Effector memory CD4-positive, alpha-beta T cell (primary cell): Measurements from ENCODE around the gene KRABD2.

Source experiments
- DNase-seq, 3 donors: peaks; one replicate each; pipeline ENCODE4 v3.0.0-alpha.2; 2020
- H3K27ac ChIP-seq: 2 replicates; pipeline ENCODE4 v1.7.0; 2013; ENCODE audit warnings: mild to moderate bottlenecking, low read length, moderate library complexity; ENCODE audit not compliant: insufficient read depth, poor library complexity, severe bottlenecking
- H3K27me3 ChIP-seq: replicated peaks from 2 replicates; pipeline ENCODE4 v1.7.0; 2013; ENCODE audit warnings: mild to moderate bottlenecking, low read length; ENCODE audit not compliant: insufficient read depth, control insufficient read depth, poor library complexity, severe bottlenecking
- H3K36me3 ChIP-seq: 2 replicates; pipeline ENCODE4 v1.7.0; 2013; ENCODE audit warnings: mild to moderate bottlenecking, low read length, moderate library complexity; ENCODE audit not compliant: control insufficient read depth, insufficient read depth
- H3K4me1 ChIP-seq: 2 replicates; pipeline ENCODE4 v1.7.0; 2013; ENCODE audit warnings: low read length, mild to moderate bottlenecking; ENCODE audit not compliant: control insufficient read depth, insufficient read depth, poor library complexity, severe bottlenecking
- H3K4me3 ChIP-seq: 2 replicates; pipeline ENCODE4 v1.7.0; 2013; ENCODE audit warnings: low read length, low read depth, mild to moderate bottlenecking; ENCODE audit not compliant: insufficient read depth, poor library complexity, severe bottlenecking
- H3K9me3 ChIP-seq: 2 replicates; pipeline ENCODE4 v1.7.0; 2013; ENCODE audit warnings: mild to moderate bottlenecking, low read length, moderate library complexity; ENCODE audit not compliant: control insufficient read depth

Gene KRABD2

DNA sequence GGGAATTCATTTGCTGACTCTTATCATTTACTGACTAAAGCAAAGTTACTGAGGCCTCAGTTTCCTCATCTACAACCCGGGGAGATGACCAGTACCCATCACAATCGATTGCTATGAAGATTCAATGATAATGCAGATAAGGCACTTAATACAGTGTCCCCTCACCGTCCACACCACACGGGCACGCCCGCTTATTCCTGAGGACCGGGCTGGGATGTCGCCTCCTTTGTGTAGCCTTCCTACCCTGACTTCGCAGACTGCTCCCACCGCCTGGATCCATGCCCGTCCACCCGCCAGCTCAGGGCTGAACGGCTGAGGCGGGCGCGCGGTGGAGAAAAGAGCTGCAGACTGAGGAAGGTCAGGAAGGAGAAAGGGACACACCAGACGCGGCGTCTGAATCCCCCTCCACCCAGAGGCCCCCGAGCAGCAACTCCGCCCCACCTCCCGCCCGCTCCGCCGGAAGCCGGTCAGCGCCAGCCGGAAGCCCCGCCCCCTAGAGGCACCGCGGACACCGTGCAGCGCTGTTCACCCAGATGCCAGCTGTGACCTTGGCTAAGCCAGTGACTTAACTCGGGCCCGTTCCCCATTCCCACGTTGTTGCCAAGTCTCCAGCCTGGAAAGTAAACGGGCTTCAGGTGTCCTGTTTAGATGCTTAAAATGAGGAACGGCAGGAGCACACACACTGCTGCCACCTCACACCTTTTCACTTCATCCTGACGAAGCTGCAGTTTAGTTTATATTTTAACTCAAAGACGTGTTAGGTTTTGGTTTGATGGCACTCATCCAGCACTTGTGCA, at the start of gene KRABD2:
TSS of gene KRABD2 (minus strand) at position 434 of the 797 bp plus-strand sequence.
- Histone ChIP-seq H3K9me3 (no peaks in the 10 kb centered on the region), H3K4me1 (peaks cover 17% of the 10 kb centered on the region), H3K4me3 (peak within 1 kb of the TSS; percentile 91), H3K36me3 (peaks cover 42% of the 10 kb centered on the region), H3K27me3 (no peaks in the 10 kb centered on the region), H3K27ac (peak within 1 kb of the TSS; percentile 69)
- DNase-seq, result peak; percentile 82 to 83 (median 82)

DNA sequence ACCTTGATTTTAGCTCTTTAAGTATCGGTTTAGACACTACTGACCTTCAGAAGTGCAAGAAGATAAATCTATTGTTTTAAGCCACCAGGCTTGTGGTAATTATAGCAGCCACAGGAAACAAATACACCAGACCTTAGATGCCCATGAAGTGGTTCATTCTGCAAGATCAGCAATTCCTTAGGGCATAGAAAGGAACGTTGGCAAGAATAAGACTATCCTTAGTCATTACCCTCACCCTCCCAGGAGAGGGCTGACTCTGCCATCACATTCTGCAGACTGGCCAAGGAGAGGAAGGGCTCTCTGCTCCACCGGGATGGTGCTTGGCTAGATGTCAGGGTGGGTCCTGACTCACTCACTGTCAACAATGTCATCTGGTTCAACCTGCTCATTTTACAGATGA, 45.1 kb upstream of the KRABD2 start:
- H3K4me3 ChIP-seq, result no peak overlapping the region
- H3K4me1 ChIP-seq, result no peaks in the 10 kb centered on the region
- no peak overlapping the region for H3K27ac ChIP-seq
- DNase-seq, result no peak
- no peaks in the 10 kb centered on the region for H3K9me3 ChIP-seq
- no peaks in the 10 kb centered on the region for H3K36me3 ChIP-seq
- peaks cover 4% of the 10 kb centered on the region for H3K27me3 ChIP-seq

DNA sequence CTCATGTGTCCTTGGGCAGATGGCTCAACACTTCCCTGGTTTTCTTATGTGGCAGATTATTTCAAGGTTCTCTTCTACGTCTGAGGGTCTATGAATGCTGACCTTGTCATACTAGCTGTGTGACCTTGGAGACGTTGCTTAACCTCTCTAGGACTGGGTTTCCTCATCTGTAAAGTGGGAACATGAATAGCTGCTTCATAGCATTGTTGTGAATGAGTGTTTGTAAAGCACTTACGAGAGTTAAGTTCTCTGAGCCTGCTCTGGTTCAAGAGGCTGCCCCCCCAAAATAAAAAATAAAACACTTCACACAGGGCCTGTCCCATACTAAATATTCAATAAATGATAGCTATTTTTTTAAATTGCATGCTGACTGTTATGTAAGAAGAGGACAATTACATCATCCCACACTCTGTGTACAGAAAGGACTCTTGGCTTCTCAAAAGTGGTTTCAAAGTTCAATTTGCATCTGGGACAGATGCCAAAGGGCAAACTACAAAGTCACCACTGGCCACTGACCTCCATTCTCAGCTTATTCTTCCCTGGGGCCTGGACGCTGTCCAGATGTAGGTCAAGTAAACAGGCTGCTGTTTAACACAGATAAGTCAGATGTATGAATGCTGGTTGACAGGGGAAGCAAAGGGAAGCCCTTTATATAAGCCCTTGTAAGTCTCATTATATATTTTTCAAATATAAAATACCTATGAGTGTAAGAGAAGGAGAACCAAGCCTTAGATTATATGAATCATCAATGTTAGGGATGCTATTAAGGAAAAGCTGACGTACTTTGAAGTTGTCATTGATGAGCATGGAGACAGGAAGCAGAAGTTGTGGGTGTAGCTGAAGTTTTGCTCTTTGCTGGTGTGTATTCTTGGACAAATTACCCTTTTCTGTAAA, 43.8 kb upstream of the KRABD2 start:
- H3K4me1 ChIP-seq, result no peaks in the 10 kb centered on the region
- no peaks in the 10 kb centered on the region for H3K9me3 ChIP-seq
- H3K36me3 ChIP-seq, result no peaks in the 10 kb centered on the region
- no peak for DNase-seq
- H3K27me3 ChIP-seq, result peaks cover 4% of the 10 kb centered on the region
- no peak overlapping the region for H3K27ac ChIP-seq
- H3K4me3 ChIP-seq, result no peak overlapping the region

DNA sequence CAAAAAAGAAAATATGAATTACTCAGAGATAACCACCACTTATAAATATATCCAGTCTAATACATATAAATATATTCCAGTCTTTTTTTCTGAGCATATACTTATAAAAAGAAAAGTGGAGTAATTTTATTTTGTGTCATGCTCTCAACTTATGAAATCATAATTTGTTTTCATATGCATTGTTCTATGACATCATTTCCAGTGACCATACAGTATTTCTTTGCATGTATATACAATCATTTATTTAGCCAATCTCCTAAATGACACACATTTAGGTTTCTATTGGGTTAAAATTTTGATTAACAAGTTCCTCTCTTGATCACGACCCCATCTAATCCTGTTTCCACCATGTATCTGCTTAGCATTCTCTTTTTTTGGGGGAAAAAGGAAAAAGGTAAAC, 42.8 kb upstream of the KRABD2 start:
- Histone ChIP-seq H3K36me3 (no peaks in the 10 kb centered on the region), H3K4me3 (no peak overlapping the region), H3K4me1 (no peaks in the 10 kb centered on the region), H3K9me3 (no peaks in the 10 kb centered on the region), H3K27me3 (peaks cover 4% of the 10 kb centered on the region), H3K27ac (no peak overlapping the region)
- no peak for DNase-seq

DNA sequence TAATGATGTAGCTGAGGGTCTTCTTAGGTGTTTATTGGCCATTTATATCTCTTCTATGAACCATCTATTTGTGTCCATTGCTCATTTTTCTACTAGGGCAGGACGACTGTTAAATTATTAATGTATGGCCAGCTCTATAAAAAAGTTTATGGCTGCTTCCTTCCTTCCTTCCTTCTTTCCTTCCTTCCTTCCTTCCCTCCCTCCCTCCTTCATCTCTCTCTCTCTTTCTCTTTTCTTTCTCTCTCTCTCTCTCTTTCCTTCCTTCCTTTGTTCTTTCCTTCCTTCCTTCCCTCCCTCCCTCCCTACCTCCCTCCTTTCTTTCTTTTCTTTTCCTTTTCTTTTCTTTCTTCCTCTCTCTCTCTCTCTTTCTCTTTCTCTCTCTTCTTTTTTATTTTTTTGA, 42.0 kb upstream of the KRABD2 start:
- Histone ChIP-seq H3K9me3 (no peaks in the 10 kb centered on the region), H3K27me3 (peaks cover 4% of the 10 kb centered on the region), H3K36me3 (no peaks in the 10 kb centered on the region), H3K27ac (no peak overlapping the region), H3K4me1 (peaks cover 1% of the 10 kb centered on the region), H3K4me3 (no peak overlapping the region)
- DNase-seq, result no peak

DNA sequence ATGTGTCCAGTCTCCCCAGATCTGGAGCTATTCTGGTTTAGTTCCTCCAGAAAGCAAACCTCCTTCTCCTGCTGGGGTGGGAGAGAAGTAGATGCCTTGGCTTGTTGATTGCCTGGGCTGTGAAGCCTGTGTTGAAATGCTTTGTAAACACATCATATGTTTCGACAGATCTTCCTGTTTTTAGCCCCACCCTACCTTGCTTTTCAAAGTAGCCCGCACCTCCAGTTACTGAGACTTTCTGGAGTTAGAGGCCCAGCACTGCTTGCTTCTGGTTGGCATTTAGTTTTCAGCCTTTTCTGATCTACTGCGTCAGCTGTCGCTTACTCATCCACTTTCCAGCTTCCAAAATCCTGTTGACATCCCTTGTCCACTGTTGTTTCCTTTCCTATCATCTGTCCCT, 41.3 kb upstream of the KRABD2 start:
- Histone ChIP-seq H3K4me3 (no peak overlapping the region), H3K27ac (no peak overlapping the region), H3K36me3 (no peaks in the 10 kb centered on the region), H3K9me3 (no peaks in the 10 kb centered on the region), H3K4me1 (peaks cover 7% of the 10 kb centered on the region), H3K27me3 (peaks cover 4% of the 10 kb centered on the region)
- no peak for DNase-seq

DNA sequence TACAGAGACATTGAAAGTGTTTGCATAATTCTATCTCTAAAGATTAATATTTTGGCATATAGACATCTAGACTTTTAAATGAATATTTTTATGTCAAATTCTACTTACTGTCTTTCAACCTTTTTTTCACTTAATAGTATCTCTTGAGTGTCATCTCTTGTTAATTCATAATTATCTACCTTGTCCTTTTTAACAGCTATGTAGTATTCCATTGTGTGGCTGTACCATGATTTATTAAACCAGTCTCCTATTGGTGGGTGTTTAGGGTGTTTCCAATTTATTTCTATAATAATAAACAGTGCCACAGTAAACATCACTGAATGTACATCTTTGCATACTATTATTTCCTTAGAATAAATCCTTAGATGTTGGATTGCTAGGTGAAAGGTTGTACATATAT, 37.4 kb upstream of the KRABD2 start:
- no peak for DNase-seq
- H3K9me3 ChIP-seq, result no peaks in the 10 kb centered on the region
- no peaks in the 10 kb centered on the region for H3K36me3 ChIP-seq
- H3K4me1 ChIP-seq, result peaks cover 7% of the 10 kb centered on the region
- H3K4me3 ChIP-seq, result no peak overlapping the region
- peaks cover 4% of the 10 kb centered on the region for H3K27me3 ChIP-seq
- no peak overlapping the region for H3K27ac ChIP-seq

DNA sequence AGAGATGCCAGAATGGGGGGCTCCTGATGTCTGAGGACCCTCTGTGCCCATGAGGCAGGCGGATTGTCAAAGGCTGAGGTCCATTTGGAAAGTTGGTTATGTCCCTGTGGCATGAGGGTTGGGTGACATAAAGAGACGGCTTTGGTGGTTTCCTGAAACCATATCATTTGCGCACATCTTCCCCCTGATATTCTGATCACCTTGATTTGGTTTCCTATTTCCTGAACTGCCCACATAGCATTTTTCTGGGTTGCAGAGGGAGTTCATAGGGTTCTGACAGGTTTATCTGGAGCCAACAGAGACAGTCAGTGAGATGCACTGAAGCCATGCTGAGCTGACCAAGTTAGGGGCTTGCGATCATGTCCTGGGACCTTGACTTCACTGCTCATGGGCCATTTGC, 36.8 kb upstream of the KRABD2 start:
- Histone ChIP-seq H3K4me1 (peaks cover 7% of the 10 kb centered on the region), H3K9me3 (no peaks in the 10 kb centered on the region), H3K27ac (no peak overlapping the region), H3K4me3 (no peak overlapping the region), H3K36me3 (no peaks in the 10 kb centered on the region), H3K27me3 (peaks cover 4% of the 10 kb centered on the region)
- no peak for DNase-seq

DNA sequence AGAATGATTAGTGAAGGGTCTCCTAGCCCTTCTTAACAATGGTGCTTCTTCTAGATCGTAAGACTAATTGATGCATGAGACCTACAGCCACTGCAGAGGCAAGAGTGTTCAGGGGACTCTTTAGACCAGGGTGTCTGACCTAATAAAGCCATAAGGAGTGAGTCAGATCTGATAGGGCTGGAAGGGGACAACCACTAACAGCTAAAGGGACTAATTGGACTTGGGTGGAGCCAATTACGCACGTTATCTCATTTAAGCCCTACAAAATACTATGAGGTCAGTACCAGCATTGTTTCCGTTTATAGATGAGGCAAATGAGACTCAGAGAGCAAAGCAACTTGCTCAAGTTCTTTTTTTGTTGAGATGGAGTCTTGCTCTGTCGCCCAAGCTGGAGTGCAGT, 35.6 kb upstream of the KRABD2 start:
- no peak overlapping the region for H3K4me3 ChIP-seq
- H3K27me3 ChIP-seq, result peaks cover 4% of the 10 kb centered on the region
- no peak for DNase-seq
- H3K4me1 ChIP-seq, result peaks cover 7% of the 10 kb centered on the region
- H3K36me3 ChIP-seq, result no peaks in the 10 kb centered on the region
- no peaks in the 10 kb centered on the region for H3K9me3 ChIP-seq
- H3K27ac ChIP-seq, result no peak overlapping the region

DNA sequence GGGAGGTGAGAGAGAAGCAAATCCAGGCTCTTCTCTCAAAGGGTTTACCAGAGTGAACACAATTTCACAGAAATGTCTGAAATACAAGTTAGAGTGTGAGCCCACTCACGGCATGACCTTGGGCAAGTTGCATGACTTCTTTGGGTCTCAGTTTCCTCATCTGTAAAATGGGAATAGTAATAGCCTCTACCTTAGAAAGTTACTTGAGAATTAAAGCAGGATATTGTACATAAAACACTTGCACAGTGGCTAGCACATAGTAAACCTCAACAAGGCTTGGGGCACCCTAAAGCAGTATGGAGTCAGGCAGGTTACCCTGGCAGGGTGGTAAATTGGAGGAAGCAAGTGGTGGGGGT, 34.4 kb upstream of the KRABD2 start:
- Histone ChIP-seq H3K27me3 (peaks cover 4% of the 10 kb centered on the region), H3K4me1 (peaks cover 7% of the 10 kb centered on the region), H3K36me3 (no peaks in the 10 kb centered on the region), H3K27ac (no peak overlapping the region), H3K4me3 (no peak overlapping the region), H3K9me3 (no peaks in the 10 kb centered on the region)
- DNase-seq, result no peak
